Mammary epithelial cell (primary cell): ENCODE data around the gene CAPG.

Experiments used
- CTCF ChIP-seq, 2 donors: IDR thresholded peaks in 1 of 2; conservative IDR thresholded peaks in 1 of 2; 2 replicates each; pipeline ENCODE4 v1.5.1; 2011 to 2012; ENCODE audit warnings: inconsistent platforms in 2 of 2, low read length in 2 of 2, mild to moderate bottlenecking in 2 of 2, control low read depth in 1 of 2, low read depth in 1 of 2; ENCODE audit not compliant: insufficient read depth in 1 of 2; ENCODE audit errors: extremely low read depth in 1 of 2
- EZH2 ChIP-seq: IDR thresholded peaks from 2 replicates; pipeline ENCODE4 v1.6.1; 2012; ENCODE audit warnings: low read length, inconsistent platforms, borderline replicate concordance

GRCh38 chr2:85400023-85400422 is 10.1 kb downstream of the CAPG start:
- TF ChIP-seq CTCF (conservative IDR thresholded peaks at IDR 0.05 in 1 of 2, IDR thresholded peaks at IDR 0.05 in 1 of 2; ENCODE audit: extremely low read depth in 1 of 2, insufficient read depth in 1 of 2, low read depth in 1 of 2, low read length in 2 of 2) (no peak), EZH2 (no peak)
